GM18519 (cell line): ENCODE results near the gene GIMAP7.
A peak's percentile ranks its signal among the peaks of the same experiment; 100 is the strongest.
"Not testable (repeated sequence)": the region's sequence is repeated elsewhere in the genome, so short reads cannot be mapped to it uniquely, and the experiment has no call there.

Experiments
- ATAC-seq: cut with Tn5 transposase; IDR thresholded peaks from one replicate; pipeline ENCODE4 v1.9.1; 2021; ENCODE audit warnings: mild to moderate bottlenecking, moderate library complexity; ENCODE audit not compliant: unreplicated experiment, low FRiP score

Gene GIMAP7

DNA sequence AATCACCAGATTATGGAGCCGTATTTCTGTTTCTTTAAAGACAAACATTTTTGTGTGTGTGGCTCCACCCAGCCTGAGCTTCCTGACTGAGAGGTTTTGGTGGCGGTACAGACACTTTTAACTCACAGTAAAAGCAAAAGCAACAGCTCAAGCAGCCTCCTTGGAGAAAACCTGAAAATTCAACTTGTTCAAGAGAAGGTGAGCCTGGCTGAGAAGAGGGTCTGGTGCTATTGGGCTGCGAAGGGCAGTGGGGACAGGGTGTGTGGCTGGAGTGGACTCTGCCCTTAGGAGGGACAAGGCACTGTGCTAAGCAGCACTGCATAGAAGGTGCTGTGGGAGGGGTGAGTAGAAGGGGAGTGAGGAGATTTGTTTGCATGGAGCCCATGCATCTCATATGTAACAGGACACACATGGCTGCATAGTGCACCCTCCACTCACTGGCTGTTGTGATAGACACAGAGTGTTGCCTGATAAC is at the start of gene GIMAP7:
Gene GIMAP7, plus strand, starts transcription at position 125 of the 475 bp plus-strand sequence. CDS start 5,103 bp downstream, outside the sequence.
- peak; percentile 55 for ATAC-seq

DNA sequence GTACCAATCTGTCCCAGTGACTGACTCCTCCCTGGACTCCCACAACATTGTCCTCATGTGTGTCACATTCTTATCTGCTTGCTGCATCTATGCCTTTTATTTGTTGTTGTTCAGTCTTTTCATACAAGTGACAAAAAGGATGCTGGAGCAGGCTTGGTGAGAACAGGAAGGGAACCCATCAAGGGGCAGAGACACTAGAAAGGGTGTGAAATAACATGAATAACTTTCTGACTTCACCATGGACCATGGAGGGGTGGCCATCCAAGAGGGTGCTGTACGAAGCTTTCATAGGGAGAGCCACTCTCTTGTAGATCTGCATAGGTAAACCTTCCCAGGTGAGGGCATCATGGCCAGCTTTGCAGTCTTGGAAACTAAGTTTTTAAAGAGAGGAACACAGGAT is 49.7 kb upstream of the GIMAP7 start:
- ATAC-seq = no peak

DNA sequence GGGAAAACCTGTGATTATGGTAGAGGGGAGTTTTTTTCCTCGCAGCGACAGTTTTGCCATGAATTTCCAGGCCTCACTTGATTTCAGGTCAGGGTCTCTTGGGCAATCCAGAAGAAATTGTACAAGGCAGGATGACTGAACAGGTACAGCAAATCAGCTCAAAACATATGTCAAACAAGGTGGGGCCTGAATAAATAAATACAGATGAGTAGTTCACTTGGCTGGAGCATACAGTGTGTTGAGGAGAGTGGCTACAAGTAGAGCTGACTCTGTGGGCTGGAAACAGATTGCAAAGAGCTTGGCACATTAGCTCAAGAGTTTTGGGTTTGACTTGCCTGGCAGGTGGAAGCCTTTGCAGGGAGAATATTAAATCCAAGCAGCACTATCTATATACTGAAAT is 49.3 kb upstream of the GIMAP7 start:
- ATAC-seq = no peak

DNA sequence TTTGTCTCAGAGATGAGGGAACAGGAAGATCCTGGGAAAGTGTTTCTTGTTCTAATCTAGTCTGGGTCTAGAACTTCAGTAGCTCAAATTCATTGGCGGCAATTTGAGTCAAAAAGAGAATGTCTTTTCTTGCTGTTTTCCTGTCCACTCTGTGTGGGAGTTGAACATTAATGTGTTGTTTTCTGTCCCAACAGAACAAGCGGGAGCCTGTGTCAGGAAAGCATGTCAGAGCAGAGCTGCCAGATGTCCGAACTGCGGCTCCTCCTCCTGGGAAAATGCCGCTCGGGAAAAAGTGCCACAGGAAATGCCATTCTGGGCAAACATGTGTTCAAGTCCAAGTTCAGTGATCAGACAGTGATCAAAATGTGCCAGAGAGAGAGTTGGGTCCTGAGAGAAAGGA is 48.2 kb upstream of the GIMAP7 start:
- ATAC-seq = no peak

DNA sequence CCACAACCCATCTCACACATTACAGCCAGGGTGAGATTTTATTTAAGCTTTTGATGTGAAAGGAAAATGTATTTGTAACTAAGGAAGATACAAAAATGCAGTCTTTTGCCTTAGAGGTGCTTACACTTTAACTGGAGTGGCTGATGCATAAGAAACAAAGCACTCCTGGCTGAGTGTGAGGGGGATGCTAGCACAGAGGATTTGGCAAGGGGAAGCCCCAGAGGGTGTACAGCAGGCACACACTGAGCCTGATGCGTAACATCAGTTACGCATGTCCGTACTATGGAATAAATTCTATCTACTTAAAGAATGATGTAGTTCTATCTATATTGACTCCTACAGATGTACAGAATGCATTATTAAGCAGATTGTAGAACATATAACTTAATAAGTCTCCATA is 46.4 kb upstream of the GIMAP7 start:
- no peak for ATAC-seq

DNA sequence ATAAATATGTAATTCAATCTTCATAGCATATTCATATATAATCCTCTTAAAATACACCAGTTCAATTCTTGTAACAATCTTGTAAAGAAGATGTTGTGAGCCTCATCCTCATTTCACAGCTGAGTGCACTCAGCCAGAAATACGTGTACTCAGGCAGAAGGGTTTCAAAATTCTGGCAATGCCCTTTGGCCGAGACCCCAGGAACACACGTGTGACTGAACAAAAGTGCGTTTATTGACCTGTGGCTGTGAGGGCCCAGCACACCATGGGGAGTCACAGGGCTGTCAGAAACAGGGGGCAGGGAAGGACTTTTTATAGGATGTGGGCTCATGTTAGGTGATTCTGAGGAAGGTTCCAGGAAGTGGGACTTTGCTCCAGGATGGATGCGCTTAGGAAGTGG is 42.8 kb upstream of the GIMAP7 start:
- ATAC-seq = no peak

DNA sequence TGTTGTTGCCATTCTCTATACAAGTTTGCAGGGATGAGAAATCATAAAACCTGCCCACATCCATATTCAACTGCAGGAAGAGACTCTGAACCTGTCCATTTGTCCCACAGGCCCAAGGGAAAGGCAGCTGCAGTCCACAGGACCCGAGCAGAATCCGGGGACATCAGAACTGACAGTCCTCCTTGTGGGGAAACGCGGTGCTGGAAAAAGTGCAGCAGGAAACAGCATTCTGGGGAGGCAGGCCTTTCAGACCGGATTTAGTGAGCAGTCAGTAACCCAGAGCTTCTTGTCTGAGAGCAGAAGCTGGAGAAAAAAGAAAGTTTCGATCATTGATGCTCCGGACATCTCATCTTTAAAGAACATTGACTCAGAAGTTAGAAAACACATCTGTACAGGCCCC is 40.8 kb upstream of the GIMAP7 start:
- no peak for ATAC-seq

DNA sequence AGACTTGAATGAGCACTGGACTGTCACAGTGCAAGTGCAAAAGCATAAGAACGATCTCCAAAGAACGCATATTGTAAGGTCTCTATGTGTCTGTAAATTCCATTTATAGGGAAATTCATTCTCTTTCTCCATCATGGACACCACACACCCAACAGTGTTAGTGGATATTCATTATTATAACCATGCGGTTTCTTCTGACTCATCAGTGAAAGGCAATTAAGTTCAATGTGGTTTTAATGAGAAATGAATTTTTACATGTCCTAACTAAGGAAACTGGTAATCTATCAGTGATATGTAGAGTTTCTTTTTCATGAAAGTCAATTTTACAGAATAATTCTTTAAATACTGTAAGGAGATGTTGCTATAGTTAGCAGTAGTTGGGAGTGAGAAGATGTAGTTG is 38.4 kb upstream of the GIMAP7 start:
- ATAC-seq = no peak

DNA sequence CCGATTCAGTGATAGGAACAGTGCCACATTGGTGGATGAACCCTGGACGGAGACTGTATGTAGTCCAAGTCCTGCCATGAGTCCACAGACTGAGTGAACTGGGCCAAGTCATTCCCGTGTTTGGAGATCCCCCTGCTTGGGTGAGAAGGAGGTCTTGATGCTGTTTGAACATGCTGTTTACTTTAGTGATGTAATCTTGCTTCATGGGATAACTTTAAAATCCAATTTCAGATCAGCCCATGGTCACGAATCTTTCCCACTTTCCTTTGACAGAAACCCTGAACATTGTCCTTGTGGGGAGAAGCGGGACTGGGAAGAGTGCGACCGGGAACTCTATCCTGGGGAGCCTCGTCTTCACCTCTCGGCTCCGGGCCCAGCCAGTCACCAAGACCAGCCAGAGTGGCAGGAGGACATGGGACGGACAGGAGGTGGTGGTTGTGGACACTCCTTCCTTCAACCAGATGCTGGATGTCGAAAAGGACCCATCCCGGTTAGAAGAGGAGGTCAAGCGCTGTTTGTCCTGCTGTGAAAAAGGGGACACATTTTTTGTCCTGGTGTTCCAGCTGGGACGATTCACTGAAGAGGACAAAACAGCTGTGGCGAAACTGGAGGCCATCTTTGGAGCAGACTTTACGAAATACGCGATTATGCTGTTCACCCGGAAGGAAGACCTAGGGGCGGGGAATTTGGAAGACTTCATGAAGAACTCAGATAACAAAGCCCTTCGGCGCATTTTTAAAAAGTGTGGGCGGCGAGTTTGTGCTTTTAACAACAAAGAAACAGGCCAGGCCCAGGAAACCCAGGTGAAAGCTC is 37.6 kb upstream of the GIMAP7 start:
- ATAC-seq = no peak

DNA sequence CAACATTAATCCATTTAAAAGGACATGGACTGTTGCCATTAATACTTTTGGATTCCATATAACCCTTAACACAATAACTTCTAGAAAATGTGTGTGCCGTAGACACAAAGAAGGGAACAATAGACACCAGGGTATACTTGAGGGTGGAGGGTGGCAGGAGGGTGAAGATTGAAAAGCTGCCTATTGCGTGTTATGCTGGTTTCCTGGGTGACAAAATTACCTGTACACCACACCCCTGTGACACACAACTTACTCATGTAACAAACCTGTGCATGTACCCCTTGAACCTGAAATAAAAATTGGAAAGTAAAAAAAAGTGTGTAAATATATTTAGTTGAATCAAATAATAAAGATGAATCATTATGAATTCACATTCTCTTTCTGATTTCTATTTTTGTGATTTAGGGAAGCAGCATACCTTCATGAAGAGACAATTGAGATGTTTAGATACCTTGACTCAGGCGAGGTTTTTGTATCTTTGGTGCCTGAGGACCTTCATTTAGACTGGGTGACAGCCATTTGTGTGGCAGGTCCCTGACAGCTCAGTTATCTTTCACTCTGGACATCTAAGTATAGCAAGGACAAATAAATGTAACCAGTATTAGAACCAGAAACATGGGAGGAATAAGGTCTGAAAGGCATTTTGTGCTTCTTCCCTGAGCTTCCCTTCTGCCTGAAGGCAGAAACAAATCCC is 35.5 kb upstream of the GIMAP7 start:
- no peak for ATAC-seq

DNA sequence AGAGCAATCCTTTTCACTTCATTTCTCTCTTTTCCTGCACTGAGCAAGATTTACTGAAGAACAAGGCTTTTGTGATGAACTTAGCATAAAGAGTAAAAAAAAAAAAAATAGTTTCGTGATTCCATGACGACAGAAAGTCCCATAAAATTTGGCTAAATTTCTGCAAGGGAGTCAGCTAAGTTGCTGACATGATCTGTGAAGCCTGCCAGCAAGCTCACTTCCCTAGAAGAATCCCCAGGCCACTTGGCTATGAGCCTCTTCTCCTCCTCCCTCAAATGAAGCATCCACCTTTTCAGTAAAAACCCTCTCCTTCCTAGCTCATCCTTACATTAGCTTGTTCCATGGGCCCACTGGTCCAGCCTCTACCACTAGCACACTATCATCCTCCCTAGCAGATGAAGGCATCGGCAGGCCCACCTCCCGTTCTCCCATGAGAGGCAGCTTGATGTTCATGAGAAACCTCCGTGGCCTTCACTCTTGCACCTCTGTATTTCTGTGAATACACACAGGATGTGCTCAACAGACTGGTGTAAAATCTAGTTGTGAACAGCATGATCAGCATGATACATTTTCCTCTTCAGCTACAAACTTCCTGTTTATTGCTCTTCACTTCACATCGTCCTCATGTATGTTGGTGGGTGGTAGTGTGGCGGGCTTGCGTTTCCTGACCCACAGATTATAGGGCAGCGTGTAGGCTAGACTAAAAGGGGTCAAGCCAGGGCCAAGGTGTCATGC is 33.3 kb upstream of the GIMAP7 start:
- ATAC-seq = no peak

DNA sequence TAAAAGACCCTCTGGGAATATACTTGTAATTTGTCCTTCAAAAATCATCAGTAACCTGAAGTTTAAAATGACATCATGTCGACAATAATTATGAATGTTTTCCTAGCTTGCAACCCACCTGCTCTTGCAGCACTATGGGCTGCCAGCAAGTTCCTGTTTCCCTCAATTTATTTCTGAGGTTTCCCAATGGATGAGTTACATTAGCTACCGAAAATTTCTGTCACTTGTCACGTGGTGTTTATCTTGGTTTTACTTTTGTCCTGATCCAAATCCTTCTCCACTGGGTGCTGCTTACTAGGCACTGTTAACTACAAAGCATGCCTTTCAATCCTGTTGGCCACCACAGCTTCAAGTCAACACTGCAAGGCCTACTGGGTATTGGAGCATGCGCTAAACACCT is 32.8 kb upstream of the GIMAP7 start:
- ATAC-seq = no peak

DNA sequence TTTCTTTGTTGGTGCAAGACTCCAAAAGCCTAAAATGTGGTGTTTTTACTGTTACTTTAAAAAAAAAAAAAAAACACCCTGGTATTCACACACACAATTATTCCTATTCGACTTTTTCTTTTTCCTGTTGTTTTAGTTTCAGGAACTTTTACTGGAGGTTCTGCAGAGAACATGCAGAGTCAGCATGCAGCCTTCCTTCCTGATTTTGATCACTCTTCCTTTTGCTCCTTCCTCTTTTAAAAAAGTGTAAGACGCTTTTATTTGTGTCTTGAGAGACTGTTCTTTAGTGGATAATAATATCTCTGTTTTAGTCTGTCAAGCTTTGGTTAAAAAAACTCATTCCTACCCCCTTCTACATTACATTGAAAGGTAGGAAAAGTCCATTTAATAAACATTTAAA is 31.2 kb upstream of the GIMAP7 start:
- ATAC-seq = not testable (repeated sequence)

DNA sequence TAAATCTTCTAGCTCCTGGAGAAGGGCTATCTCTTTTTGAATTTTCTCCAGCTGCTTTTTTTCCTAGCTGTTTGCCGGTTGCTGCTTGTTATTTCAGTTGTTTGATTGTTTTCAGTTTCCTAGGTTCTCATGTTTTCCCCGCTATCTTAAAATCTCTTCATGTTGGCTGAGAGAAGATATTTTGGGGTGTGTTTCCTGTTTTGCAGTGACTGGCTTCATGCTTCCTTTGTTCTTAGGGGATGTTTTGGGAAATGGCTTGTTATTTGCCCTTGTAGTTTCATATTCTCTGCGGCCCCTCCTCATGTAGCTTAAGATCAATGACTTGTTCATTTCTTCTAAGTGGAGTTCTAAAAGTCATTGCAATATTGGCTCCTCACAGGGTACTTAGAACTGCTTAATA is 30.6 kb upstream of the GIMAP7 start:
- ATAC-seq = not testable (repeated sequence)

DNA sequence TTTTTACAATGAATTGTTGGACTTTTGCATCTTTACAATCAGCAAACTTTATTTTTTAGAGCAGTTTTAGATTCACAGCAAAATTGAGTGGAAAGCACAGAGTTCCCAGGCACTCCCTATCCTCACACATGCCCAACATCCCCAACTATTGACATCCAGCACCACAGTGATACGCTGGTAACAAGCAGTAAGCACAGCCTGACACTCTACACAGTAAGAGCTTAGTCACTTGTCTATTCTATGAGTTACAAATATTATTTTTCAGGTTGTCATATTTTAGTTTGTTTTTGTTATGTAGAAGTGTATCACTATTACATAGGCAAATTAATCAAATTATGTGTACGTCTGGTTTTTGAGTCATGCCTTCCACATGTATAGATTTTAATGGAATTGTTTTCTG is 27.0 kb upstream of the GIMAP7 start:
- ATAC-seq = no peak

DNA sequence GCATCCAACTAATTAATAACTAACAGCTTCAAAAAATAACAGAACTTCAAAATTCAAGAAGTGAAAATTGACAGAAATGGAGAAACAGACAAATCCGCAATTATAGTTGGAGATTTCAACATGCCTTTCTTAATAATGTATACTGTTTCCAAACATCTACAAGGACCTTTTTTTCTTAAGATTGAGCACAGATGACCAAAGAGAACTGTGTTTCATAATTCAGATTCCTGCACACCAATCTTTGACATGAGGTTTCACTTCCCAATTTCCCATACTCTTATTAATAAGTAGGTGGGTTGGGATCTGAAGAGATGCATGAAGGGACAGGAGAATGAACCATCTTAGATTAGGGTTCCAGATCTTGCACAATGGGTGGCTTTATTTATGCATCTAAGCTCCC is 24.9 kb upstream of the GIMAP7 start:
- ATAC-seq = no peak

DNA sequence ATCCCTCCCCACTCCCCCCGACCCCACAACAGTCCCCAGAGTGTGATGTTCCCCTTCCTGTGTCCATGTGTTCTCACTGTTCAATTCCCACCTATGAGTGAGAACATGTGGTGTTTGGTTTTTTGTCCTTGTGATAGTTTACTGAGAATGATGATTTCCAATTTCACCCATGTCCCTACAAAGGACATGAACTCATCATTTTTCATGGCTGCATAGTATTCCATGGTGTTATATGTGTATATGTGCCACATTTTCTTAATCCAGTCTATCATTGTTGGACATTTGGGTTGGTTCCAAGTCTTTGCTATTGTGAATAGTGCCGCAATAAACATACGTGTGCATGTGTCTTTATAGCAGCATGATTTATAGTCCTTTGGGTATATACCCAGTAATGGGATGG is 21.2 kb upstream of the GIMAP7 start:
- ATAC-seq = not testable (repeated sequence)

DNA sequence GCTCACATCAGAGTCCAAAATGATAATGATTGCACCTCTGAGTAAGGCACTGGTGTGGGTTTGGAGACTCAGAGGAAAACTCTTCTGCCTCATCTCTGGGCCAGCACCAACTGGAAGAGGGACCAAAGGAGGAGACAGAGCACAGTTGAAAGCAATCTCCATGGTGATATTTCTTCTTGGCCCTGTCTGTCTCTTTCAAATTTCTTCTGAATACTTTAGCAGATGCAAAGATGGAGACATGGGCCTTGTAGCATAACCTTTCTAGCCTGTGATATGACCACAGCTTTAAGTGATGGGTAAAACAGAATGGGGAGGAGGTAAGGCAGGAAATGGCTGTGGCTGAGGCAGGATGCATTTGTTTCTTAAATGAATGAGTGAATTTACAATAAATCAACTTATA is 12.2 kb upstream of the GIMAP7 start:
- ATAC-seq = no peak

DNA sequence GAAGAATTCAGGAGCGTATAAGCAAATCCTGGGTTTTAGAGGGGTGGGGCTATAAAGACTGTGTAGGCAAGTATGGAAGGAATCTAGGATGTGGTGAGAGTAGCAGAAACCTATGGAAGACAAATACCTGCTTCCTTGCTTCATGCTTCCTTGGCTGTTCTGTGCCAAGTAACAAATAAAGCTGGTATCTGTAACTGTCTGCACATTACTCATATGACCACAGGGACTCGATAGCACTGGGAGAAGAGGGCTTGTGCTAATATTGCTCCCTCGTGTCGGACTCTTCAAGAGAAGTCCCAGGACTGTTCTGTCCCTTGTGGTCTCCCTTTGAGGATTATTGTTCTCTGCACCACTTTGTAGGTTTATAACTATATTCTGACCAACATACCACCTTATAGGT is 11.5 kb upstream of the GIMAP7 start:
- no peak for ATAC-seq

DNA sequence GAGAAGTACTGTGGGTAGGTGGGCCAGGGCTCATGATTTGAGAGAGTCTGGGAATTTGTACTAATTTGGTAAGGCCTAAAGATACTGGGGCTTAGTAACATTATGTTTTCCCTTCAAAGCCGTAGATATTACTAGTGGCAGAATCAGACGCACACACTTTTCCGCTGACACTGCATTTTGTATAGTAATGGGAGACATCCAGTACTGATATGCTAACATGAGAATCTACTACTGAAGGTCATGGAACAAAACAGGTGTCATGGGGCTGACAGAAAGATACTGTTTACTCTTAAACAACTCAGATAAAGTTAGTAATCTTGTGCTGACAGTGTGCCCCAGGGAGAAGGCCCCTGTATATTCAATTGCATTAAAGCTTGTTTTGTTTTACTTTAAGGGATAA is 11.1 kb upstream of the GIMAP7 start:
- no peak for ATAC-seq

DNA sequence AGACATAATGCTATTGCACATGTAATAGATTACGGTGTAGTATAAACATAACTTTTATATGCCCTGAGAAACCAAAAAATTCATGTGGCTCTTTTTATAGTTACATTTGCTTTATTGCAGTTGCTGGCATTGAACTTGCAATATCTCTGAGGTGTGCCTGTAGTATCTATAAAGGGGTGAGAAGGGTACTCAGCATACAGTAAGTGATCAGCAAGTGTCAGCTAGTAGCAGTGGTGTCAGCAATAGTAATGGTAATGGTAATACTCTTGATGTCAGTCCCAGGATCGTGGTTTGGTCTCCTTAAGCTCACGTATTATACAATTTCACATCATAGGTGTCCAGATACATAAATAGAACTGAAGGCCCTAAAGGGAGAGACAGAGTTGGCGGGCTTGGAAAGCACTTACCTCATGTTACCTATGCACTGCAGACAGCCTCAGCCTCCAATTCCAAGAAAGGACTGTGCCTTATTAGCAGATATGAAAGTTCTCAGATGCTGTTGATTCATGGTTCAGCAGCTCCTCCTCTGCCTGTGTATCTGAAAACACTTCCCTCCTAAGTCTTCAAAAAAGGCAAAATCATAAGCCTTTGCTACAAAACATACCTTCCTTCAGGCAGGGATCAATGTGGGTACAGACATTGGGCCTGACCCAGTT is 6.6 kb upstream of the GIMAP7 start:
- no peak for ATAC-seq
